Left renal cortex interstitium (tissue), 4 donors: ENCODE measurements around the gene VIPR1. TPM values are rescaled to one million over a fixed set of nuclear protein-coding genes. Genes with fewer than 3 reads are reported as not detected.
"Not testable (repeated sequence)": the region's sequence is repeated elsewhere in the genome, so short reads cannot be mapped to it uniquely, and the experiment has no call there.

Experiments
- DNase-seq, 4 donors: peaks; one replicate each; pipeline ENCODE4 v3.0.0-alpha.2; 2013; ENCODE audit warnings: low read depth in 4 of 4, low spot score in 2 of 4, missing footprints in 1 of 4
- polyA plus RNA-seq, 4 donors: library from polyadenylated mRNA; unstranded; fragments of 120-200 nt; gene quantifications; one replicate each; pipeline ENCODE4 v1.2.1, GENCODE V29; 2013; ENCODE audit not compliant: insufficient read length in 4 of 4

Gene VIPR1
- polyA plus RNA-seq, 4 donors, result 1.1 to 2.7 (median 1.6) TPM

DNA sequence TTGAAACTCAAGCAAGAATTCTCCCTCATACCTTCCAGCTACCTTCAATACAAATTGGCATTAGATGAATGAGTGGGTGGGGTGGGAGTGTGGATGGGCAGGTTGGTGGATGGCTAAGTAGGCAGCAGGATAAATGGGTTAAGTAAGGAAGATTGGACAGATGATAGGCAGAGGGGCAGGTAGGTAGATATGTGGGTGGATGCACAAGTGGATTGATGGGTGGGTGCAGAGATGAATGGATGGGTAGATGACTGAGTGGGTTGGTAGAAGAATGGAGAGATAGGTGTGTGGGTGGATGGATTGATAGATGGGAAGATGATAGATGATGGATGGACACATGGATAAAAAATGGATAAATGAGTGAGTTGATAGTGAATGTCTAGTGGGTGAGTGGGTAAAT is 27.6 kb downstream of the VIPR1 start:
- no peak for DNase-seq

DNA sequence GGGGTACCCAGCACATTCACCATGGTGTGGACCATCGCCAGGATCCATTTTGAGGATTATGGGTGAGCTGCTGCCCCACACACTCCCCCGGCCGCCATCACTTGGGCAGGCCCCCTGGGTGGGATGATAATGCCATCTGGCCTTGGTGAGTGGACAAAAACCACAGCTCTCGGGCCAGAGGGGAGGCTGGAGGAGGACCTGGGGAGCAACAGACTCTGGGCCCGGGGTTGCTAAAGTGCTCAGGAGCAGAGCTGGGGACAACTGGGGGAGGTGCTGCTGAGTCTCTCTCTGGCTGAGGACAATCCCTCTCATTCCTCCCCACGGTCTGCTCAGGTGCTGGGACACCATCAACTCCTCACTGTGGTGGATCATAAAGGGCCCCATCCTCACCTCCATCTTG is 29.0 kb downstream of the VIPR1 start:
- no peak for DNase-seq

DNA sequence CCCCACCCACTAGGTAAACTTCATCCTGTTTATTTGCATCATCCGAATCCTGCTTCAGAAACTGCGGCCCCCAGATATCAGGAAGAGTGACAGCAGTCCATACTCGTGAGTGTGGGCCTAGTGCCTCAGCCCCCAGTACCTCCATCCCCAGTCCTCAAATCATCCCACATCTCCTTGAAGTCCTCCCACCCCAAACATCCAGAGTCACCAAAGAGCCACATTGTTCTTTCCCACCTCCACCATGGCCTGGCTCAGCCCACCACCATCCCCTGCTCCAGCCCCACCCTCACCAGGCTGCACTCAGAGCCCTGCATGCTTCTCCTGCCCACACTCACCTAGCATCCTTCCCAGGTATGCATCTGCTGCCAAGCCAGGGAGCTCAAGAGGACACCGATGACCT is 29.8 kb downstream of the VIPR1 start:
- no peak for DNase-seq

DNA sequence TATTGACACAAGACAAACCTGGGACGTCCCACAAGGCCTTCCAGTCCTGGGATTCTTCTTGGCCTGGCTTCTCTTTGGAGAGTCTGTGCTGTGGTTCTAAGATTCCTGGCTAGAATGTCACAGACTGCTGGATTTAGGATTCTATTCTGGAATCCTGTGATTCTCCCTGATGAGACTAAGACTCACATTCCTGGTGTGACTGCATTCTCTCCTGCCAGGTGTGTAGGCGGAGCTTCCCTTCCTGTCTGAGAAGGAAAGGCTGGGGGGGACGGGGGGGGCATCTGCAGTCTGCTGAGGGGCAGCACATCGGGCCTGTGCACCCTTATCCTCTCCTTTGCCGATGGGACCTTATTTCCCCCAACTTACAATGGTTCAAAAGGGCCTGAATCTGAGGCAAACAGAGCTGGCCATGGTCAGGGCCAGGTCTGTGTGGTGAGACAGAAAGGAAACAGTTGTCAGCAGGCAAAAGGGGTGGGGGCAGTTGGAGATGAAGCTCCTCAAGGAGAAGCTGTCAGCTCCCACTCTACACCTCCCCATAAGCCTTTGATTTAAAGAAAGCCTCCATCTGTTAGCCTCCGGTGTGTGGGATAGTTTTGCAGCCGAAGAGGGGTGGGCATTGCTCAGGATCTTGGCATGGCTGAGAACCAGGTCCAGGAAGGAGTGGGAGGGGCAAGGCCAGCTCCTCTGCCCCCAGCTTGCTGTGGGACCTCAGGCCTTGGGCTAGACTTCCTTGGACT is 30.9 kb downstream of the VIPR1 start:
- DNase-seq, result no peak

DNA sequence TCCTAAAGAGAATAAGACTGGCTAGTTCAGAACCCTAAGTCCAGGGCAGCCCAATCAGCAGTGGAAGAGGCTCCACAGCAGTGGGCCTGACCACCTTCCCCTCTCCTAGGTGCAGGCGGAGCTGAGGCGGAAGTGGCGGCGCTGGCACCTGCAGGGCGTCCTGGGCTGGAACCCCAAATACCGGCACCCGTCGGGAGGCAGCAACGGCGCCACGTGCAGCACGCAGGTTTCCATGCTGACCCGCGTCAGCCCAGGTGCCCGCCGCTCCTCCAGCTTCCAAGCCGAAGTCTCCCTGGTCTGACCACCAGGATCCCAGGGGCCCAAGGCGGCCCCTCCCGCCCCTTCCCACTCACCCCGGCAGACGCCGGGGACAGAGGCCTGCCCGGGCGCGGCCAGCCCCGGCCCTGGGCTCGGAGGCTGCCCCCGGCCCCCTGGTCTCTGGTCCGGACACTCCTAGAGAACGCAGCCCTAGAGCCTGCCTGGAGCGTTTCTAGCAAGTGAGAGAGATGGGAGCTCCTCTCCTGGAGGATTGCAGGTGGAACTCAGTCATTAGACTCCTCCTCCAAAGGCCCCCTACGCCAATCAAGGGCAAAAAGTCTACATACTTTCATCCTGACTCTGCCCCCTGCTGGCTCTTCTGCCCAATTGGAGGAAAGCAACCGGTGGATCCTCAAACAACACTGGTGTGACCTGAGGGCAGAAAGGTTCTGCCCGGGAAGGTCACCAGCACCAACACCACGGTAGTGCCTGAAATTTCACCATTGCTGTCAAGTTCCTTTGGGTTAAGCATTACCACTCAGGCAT is 33.7 kb downstream of the VIPR1 start:
- DNase-seq, result no peak

DNA sequence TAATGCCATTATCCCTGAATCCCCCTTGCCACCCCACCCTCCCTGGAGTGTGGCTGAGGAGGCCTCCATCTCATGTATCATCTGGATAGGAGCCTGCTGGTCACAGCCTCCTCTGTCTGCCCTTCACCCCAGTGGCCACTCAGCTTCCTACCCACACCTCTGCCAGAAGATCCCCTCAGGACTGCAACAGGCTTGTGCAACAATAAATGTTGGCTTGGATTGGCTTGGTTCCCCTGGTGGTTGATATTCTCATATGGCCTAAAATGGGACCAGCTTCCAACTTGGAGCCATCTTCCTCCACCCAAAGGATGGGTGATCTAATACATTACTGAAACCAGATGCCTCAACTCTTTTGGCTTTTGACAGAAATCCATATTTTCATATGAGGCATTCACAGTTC is 34.9 kb downstream of the VIPR1 start:
- DNase-seq, result no peak

DNA sequence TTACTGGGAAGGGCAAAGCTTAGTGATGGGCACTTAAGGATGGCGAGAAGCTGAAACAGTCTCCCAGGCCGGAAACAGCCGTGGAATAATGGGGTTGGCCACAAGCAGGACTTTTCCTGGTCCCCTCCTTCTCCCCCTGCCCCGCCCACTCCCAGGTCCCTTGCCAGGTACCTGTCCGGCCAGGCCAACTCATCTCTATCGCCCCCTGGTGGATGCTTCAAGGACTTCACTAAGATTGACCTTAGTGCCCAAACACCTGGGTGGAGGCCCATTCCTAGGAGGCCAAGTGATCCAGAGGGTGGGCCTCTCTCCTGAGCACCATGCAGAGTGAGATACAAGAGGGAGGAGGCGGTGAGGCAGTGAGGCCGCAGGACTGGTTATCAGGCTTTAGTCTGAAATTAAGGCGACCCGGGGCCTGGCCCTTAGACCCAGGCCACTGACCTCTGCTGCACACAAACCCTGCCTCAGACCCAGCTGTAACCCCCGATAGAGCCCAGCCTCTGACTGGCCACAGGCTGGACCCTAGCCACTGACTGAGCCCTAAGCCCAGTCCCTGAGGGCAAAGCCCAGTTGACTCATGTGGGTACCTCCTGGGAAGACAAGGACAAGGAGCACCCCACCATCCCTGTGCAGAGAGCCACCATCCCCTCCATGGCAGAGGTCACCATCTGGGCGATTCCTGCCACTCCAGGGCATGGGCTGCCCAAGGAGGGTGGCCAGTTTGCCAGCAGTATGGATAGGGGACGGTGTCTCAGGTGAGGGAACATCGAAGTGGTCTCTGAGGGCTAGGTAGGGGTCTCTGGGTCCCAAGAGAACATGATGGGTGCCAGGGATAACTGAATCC is 37.6 kb downstream of the VIPR1 start:
- peak in 1 of 4 donors; percentile 7 for DNase-seq

DNA sequence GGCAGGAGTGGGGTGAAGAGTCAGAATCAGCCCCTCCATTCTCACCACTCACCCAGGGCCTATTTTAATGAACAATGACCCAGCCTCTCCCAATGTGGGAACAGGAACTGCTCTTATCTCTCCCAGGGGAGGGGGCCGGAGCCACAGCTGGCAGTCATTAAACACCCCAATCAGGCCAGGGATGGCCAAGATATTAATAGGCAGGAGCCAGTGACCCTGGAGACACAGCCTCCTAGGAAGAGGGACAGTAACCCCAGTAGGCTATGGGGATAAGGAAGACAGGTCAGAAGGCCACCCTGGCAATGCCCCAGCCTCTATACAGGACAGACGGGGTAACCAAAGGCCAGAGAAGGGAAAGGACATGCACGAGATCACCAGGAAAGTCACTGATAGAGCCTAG is 38.6 kb downstream of the VIPR1 start:
- DNase-seq, result no peak

DNA sequence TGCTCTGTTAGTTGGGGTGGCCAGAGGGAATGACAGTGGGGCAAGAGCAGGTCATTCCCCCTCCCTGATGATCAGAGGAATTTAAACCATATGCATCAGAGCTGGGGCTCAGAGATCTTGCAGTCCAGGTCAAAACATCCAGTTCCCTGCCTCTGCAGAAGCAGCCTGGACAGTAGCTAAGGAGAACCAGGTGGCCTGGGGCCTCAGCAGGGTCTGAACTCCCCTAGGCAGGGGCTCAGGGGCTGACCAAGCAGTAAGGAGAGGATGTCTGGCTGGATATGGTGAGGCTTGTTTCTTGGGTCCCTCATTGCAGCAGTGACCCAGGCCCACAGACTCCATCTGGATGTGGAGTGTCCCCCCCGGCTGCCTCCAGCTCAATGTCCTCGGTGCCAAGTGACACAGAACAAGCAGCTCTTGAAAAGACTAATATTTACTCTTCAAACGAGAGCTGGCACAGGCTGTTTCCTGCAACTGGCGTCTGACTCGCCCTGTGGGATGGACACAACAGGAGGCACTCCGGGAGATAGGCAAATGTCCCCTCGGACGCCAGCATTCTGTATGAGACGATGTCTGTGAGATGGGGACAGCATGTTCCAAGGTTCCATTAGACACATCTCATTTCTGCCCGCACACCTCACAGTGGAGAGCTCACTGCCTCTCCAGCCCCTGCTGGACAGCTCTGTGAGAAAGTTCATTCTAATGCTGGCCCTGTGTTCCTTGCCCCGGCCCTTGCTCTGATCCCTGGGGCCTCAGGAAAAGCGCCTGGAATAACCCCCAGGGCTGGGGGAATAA is 42.2 kb downstream of the VIPR1 start:
- no peak for DNase-seq

DNA sequence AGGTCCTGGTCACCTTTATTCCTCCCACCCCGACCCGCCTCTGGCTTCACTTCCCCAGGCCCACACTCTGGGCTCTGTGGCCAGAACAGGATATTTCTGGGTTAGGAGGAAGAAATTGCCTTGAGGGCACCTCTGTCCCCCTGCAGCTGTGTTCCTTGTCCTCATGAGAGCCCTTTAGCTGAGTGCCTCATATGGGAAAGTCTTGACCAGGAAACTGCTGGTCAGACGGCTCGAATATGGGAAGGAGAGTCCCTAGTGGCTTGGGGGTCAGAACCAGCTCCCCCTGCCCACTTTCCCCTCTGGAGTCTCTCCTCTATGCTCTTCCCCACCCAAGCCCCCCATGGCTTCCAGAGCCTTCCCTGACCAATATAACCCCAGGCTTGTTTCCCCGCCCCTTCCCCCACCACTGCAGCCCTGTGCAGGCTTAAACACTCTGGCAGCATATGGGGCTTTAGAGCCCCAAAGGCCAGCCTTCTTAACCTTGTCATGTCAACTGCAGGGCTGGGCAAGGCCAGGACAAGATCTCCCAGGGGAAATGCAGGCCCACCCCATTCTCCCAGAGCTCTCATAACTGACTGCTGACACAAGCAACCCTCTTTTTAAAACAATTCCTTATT is 42.9 kb downstream of the VIPR1 start:
- no peak for DNase-seq

DNA sequence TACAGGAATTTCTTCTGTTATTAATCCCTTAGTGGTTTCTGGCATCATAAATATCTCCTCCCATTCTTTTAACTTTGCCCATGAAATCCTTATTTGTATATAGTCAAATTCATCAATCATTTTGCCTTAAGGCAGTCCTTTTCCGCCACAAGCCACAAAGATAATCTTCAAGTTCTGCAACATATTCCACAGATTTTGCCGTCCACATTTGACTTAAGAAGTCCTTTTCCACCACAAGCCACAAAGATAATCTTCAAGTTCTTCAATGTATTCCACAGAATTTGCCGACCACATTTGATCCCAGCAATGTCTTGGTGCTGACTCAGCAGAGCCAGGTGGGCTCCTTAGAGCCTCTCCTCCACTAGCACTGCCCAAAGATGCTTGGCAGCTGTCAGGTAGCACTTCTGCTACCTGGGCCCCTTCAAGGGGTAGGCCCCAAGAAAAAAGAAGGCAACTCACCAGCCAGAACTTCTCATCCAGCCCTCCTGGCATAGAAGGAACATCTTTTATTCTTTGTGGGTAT is 44.3 kb downstream of the VIPR1 start:
- DNase-seq, result no peak

DNA sequence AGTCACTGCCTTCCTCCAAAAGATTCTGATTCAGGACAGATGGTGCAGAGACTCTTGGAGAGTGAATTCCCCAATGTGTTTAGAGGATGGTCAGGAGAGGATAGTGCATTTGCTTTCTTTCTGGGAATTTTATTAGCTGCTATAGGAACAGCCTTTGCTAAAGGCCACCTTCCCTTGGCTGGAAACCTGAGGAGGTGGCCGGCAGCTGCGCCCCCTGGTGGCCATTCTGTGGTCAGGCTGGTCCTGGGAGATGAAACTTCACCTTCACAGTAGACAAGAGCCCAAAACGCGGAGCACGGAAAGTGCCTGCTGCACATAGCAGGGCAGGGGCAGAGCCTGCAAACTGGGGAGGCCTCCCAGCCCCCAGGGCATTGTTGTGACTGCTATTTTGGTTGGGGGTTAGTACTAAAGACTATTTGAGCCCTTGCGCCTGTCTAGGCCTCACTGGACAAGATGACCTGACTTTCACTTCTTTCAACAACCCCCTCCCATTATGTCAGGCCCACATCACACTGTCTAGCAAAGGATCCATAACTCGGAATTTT is 45.0 kb downstream of the VIPR1 start:
- peak in 3 of 4 donors; percentile 9 to 28 (median 27) for DNase-seq

DNA sequence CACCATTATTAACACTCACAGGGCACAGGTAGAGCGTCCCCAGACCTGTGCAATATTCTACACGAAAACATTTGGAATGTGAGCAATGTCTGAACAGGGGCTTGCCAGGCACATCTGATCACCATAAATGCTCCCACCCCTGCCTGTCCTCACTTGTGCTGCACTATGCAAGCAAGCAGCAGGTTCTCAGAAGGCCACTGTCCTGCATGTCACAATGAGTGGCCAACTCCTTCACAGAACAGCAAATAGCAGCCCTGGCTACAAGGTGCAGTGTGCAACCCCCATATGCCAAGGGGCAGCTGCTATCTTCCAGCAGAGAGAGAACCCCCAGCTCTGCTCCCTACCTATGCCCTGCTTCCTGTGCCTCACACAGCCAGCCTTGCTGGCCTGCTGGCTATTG is 46.7 kb downstream of the VIPR1 start:
- DNase-seq, result no peak

DNA sequence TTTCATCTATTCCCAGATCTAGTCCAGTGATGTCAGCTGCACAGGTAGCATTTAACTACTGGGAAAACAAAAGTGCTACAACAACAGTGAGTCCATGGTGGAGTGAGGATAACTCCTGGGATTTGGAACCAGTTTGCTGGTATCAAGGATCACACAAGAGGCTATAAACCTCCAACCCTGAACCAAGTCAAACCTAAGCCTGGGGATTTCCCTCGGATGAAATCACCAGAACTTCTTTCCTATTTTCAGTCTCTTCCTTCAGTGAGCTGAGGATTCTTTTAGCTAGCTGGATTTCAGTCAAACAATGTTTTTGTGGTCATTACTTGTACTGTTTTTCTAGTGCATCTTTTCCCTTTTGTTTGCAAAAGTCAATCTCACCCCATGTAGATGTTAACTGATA is 47.8 kb downstream of the VIPR1 start:
- no peak for DNase-seq

DNA sequence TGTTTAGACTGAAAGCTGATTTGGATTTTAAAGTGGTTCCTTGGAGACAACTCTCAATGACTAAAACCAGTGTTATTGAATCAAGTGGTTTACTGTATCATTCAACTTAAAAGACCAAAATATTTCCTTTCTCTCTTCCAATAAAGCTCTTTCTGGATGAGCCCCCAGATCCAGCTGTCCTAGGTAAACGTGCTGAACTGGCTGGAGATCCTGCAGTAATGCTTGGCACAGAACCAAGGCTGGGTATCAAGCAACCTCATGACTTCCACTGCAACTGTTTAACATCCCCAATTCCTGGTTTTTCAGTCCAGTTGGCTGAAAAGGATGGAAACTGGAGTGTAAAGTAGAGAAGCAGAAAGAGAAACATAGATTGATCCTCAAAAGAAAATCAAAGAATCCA is 50.4 kb downstream of the VIPR1 start:
- DNase-seq, result no peak

DNA sequence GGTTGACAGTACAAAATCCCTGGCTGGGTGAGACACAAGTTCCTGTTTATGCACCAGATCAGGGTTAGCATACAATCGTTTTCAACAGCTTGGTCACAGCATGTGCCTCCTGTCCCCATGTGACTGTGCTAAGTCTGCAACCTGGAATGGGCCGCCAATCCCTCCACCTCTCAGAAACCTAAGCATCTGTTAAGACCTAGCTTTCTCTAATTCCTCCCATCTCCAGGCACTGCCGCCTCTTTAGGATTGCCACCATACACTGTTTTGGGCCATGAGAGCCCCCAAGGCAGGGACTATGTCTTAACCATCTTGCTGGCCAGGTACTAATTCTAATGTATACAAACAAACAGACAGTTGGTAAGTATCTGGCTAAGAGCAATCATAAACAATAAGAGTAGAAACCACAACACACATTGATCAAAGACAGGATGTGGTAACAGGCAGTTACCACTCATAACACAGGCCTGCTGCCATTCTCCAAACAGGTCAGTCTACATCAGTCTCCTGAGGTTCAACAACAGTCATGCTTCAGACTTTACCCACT is 53.7 kb downstream of the VIPR1 start:
- no peak for DNase-seq

DNA sequence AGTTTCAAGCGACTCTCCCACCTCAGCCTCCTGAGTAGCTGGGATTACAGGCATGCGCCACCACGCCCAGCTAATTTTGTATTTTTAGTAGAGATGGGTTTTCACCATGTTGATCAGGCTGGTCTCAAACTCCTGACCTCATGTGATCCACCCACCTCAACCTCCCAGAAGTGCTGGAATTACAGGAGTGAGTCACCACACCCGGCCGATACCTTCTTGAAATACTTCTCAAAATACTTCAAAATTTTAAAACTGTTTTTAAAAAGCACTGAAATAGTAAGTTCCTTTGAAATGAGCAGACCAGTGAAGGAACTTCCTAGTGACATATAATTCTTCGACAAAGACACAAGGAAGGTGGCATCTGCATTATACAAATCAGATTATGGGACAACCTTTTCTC is 54.4 kb downstream of the VIPR1 start:
- not testable (repeated sequence) for DNase-seq

DNA sequence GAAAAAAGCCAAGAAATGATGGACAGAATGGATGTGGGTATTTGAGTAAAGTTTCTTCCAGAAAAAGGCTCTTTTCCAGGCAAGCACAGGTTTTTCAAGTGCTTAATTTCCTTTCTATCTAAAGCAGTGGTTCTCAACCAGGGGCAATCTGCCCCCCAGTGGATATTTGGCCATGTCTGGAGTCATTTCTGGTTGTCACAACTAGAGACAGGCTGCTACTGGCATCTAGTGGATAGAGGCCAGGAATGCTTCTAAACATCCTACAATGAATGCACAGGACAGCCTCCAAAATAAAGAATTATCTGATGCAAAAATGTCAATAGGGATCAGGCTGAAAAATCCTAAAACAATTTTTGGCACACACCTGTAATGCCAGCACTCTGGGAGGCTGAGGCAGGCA is 55.4 kb downstream of the VIPR1 start:
- DNase-seq, result no peak
